HG02943 (cell line): ENCODE data around the gene FHIP2A.
"Not testable (repeated sequence)": the region's sequence is repeated elsewhere in the genome, so short reads cannot be mapped to it uniquely, and the experiment has no call there.

Experiments used
- ATAC-seq: cut with Tn5 transposase; IDR thresholded peaks from one replicate; pipeline ENCODE4 v1.9.1; 2021; ENCODE audit warnings: mild to moderate bottlenecking, low read depth, moderate library complexity; ENCODE audit not compliant: unreplicated experiment

FHIP2A gene

GRCh38 chr10:114855776-114856543, 34.4 kb downstream of the FHIP2A start:
- no peak for ATAC-seq

DNA sequence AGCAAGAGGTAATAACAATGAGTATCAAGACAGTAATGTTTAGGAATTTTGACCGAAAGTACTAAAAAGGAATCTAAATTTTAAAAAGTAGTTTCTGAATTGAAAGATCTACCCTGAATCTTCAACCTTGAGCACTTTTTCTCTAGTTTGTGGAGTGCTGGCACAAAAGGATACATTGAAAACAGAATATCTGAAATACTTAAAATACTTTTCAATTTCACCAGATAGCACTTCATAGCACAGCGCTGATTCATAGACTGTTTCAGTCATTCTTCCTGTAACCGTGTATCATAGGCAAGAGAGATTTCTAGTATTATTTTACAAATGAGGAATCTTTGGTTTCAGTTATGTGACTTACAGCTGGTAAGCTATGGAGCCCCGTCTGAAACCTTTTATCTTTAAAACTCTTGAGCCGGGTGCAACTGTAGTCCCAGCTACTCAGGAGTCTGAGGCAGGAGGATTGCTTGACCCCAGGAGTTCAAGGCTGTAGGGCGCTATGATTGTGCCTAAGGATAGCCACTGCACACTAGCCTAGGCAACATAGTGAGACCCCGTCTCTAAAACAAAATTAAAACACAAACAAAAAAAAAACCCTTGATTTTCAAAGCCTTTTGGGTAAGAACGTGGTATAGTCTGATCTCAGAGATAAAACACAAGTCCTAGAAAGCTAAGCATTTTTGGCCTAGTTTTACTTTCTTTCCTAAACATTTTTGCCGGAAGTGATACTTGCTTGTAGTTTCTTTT, 35.1 kb downstream of the FHIP2A start:
- ATAC-seq: no peak

GRCh38 chr10:114857288-114857565, 35.6 kb downstream of the FHIP2A start:
- not testable (repeated sequence) for ATAC-seq

GRCh38 chr10:114857922-114858629, 36.5 kb downstream of the FHIP2A start:
- ATAC-seq: no peak

DNA sequence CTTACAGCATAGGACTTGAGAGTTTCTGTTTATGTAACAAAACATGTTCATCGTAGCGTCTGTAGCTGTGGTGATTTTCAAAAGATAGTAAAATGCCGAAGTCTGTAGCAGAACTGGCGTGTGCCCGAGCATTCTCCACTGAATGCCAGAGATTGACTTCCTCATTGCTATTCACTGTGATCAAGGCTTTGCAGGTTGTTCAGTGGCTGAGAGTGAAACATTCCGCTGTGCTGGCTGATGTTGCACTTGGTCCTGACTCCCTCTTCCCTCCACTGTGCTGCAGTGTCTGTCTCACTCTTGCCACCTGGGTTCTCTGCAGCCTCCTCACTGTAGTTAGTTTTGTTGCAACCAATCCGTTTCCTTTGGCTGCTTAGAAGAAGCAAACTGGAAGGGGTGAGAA, 37.6 kb downstream of the FHIP2A start:
- no peak for ATAC-seq

DNA sequence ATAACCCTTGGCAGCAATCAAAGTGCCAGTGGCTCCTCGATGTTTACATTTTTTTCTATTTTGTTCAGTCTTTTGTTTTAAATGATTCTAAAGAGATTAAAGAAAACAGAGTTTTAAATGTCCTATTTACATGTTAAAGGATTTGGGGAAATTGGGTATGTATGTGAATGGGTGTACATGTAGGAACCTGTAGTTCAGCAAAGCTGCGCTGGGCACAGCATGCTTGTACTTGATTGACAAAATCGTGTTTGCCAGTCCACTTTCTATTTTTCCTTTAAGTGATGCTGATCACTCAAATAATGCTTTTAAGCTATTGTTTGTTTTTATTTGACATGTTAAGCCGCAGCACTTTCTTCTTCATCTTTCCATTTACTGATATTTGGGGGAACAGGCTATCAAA, 40.9 kb downstream of the FHIP2A start:
- ATAC-seq: no peak

- no peak for ATAC-seq
Measured at GRCh38 chr10:114867365-114867764, 45.8 kb downstream of the FHIP2A start.

DNA sequence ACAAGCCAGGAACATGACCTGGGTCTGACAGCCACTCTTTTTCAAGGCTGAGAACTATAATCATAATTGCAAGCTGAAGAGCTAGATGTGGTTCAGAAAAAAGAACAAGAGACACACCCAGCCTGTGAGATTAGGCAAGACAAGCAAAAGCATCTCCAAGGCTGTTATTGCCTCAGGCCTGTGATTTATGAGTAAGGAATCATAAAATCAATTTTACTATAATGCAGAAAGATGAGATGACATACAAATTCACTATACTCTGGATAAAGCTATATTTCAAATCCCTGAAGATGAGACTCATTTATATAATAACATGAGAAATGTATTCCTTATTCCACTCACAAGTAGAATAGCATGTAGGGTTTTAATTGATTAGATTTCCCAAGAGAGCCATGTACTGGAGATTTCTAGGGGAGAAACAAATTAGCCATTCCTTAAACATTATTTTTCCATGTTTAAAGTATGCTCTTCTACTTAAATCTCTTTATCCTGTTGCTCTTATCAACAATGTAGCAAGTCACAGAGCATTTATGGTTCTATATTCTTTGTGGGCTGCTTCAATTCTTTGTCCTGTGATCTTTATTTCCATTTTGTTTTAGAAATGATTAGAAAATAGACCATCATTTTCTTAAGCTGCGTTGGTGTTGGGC, 47.4 kb downstream of the FHIP2A start:
- no peak for ATAC-seq

GRCh38 chr10:114869520-114869892, 47.9 kb downstream of the FHIP2A start:
- no peak for ATAC-seq

GRCh38 chr10:114870486-114870885, 48.9 kb downstream of the FHIP2A start:
- ATAC-seq: no peak

GRCh38 chr10:114871379-114871778, 49.8 kb downstream of the FHIP2A start:
- no peak for ATAC-seq
